GM19025 (cell line): ENCODE measurements around the gene CCDC74B.
"Not testable (repeated sequence)": the region's sequence is repeated elsewhere in the genome, so short reads cannot be mapped to it uniquely, and the experiment has no call there.

Source experiments
- ATAC-seq: cut with Tn5 transposase; IDR thresholded peaks from one replicate; pipeline ENCODE4 v1.9.1; 2021; ENCODE audit warnings: mild to moderate bottlenecking, low read depth, moderate library complexity; ENCODE audit not compliant: unreplicated experiment

Gene CCDC74B

DNA sequence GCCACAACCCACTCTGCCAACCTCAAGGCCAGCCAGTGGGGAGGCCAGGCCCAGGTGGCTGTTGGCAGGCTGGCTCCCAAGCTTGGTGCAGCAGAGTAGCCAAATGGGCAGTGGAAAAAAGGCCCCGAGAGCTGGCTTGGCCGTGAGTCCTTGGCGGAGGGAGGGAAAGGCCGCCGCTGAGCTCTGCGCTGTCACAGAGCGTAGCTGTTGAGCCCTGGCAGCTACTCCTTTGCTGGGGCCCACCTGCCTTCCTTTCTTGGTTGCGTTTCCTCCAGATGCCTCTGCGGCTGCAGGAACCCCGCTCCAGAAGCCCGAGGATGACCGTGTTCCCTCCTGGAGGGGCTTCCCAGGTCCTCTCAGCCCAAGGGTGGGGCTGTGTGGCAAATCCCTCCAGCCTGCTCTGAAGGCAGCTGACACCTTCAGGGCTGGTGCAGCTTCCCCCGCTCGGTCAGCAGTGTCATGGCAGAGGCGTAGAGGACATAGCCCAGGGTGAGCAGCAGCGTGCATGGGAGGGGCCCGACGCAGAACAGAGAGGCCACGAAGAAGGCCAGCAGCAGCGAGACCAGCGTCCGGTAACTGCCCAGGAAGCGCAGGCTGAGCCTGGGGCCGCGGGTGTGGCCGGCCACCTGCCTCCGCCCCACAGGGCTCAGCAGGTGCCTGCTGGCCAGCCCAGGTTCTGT is 7.4 kb upstream of the CCDC74B start:
- not testable (repeated sequence) for ATAC-seq

- ATAC-seq, result not testable (repeated sequence)
Observed at GRCh38 chr2:130151145-130151512, 6.2 kb upstream of the CCDC74B start.

GRCh38 chr2:130150181-130151144 is 5.6 kb upstream of the CCDC74B start:
- ATAC-seq, result no peak

GRCh38 chr2:130148515-130148914 is 3.6 kb upstream of the CCDC74B start:
- ATAC-seq, result not testable (repeated sequence)

- not testable (repeated sequence) for ATAC-seq
Observed at GRCh38 chr2:130143266-130144039, 1.5 kb downstream of the CCDC74B start.

- not testable (repeated sequence) for ATAC-seq
Observed at GRCh38 chr2:130142396-130143265, 2.3 kb downstream of the CCDC74B start.

DNA sequence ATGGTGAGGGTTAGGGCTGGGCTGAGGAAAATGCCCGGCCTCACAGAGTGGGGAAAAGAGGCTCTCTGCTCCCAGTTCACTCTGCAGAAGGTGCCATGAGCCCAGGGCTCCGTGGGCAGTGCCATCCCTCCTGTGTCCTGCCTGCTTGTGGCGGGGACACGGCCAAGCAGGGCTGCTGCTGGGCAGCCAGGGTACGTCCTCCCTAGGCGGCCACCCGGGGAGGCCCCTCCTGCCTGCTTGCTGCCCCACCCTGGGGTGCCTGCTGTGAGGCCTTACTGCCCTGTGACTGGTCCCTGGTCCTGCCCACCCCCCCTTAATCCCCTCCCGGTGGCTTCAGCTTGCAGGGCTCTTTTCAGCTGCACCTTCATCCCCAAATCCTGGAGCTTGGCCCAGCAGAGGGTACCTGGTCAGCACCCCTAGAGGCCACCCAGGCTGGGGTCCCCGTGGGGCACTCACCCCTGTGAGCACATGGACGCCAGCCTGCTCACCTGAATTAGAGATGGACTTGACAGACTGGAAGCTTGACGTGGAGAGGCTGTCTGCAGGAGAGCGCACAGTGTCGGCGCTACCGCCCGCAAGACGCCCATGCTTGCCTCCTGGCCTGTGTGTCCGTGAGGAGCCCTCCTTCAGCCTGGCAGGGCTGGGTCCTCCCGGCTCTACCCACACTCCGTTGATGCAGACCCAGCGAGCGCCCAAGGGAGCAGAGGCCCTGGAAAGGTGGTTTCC is 3.1 kb downstream of the CCDC74B start:
- not testable (repeated sequence) for ATAC-seq

DNA sequence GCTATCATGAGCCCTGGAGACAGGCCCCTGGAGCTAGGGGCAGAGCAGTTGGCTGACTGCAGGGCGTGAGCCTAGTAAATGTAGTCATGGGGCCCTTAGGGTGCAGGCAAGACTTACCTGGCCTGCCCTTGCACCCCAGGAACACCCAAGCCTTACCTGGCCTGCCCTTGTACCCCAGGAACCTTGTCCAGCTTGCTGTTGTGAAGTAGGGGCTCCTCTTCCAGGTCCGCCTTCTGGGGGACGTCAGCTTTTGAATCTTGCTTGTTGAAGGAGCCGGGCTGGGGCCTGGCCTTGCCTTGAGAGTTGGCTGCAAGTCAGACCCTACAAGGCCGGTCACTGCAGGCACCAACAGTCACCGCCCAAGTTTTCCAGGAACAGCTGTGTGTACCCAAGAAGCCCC is 3.9 kb downstream of the CCDC74B start:
- ATAC-seq, result not testable (repeated sequence)

- not testable (repeated sequence) for ATAC-seq
Observed at GRCh38 chr2:130140516-130140915, 4.4 kb downstream of the CCDC74B start.

DNA sequence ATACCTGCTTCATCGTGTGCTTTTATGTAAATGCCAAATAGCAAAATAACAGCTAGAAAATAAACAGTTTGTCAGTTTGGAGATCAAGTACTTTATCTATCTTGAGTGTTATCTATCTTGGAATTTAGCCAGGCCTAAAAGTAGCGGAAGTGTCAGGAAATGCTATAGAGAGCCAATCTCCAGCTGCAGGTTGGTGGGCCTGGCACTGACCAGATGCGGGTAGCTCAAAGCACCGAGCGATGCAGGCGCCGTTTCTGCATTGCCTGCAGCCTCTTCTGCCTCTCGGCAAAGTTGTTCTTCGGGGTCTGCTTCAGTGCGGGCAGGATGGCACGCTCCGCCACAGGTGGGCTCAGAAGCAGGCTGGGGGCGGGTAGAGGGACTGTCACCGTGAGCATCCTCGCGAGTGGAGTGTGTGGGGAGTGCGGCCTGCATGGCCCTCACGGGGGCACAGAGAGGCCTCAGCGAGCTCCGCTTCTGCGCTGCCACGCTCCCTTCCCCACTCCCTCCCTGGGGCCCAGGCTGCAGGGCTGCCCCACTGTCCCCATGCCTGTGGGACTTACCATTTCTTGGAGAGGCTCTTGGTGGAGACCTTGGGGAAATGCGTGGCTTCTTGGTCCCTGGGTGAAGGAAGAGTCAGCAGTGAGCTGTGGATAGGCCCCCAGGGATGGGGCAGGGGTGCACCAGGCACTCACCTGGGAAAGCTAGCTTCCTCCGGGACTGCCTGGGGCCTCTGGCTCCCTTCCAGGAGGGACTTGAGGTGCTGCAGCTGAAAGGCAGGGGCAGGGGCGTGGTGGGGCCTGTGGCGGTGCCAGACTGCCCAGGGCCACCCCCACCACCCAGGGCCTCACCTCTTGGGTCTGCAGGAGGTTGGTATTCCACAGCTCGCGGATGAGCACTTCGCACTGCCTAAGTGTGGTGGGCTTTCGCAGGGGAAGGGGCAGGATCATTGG is 5.3 kb downstream of the CCDC74B start:
- not testable (repeated sequence) for ATAC-seq

DNA sequence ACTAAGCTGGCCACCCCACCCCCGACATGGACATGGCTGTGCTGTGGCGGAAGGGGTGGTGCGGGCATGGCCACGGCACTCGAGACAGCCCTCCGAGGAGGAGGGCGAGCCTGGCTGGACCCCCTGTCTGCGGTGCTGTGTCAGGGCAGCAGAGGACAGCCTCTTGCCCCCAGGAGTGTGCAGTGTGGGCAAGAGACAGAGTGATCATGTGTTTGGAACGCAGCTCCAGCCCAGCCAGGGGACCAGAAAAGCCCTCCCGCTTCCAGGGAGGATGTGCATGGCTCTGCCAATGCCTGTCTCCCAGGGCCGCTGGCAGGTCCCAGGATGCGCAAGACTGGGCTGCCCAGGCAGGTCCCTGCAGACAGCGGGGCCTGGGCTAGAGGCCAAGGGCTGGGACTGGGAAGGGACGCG is 6.1 kb downstream of the CCDC74B start:
- ATAC-seq, result not testable (repeated sequence)

GRCh38 chr2:130138326-130138725 is 6.6 kb downstream of the CCDC74B start:
- ATAC-seq, result not testable (repeated sequence)

- ATAC-seq, result not testable (repeated sequence)
Observed at GRCh38 chr2:130137118-130137517, 7.8 kb downstream of the CCDC74B start.

- ATAC-seq, result not testable (repeated sequence)
Observed at GRCh38 chr2:130136546-130136945, 8.4 kb downstream of the CCDC74B start.

GRCh38 chr2:130135692-130136541 is 9.0 kb downstream of the CCDC74B start:
- ATAC-seq, result no peak

DNA sequence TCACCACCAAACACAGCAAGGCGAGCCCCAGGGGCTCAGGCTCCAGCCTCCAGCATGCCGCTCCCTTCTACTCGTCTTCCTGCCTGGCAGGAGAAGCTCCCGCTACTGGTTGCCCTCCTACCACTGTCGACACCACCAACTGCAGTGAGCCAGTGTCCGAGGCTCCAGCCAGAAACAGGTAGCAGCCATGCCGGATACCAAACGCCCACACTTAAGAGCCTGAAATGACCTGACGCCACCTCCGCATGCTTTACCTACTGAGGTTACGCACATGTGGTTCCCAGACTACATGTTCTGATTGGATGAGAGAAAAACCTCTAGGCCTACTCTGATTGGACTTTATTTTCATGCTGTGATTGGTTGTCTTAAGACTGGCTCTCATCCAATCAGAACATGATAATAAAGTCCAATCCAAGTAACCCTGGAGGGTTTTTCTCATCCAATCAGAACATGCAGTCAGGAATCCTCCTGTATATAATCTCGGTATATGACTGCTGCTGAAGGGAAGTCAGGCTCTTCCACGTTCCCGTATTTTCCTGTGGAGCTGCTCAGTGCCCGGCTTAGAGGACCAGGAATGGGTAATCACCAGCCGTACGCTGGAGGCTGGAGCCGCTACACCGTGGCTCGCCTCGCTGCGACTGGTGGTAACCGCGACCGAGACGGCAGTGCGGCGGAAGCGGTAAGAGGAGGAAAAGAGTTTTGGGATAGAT is 15.6 kb downstream of the CCDC74B start, which contains the start of gene POTEF:
TSS of gene POTEF (minus strand) at position 103 of the 710 bp plus-strand sequence. CDS start 8,707 bp downstream, outside the sequence.
- not testable (repeated sequence) for ATAC-seq
